HCT116 (cell line): ENCODE results near the gene FHL3. TPM values are rescaled to one million over a fixed set of nuclear protein-coding genes. Genes with fewer than 3 reads are reported as not detected.
A peak's percentile ranks its signal among the peaks of the same experiment; 100 is the strongest.

ENCODE experiments used
- ATAC-seq: fragments of 200-7000 bp; cut with Tn5 transposase; 2 replicates; pipeline ENCODE4 v1.9.1; 2020; ENCODE audit warnings: mild to moderate bottlenecking, moderate library complexity
- BruUV-seq: library from RNA; stranded (reverse); fragments of 400-500 nt; replicated peaks from 2 replicates; lab custom pipeline; 2021; lab: Mats Ljungman, UMichigan
- CTCF ChIA-PET: fragments of 300-600 bp; sonication (Branson Sonifier 250); formaldehyde crosslinking; loops from one replicate; lab custom pipeline; 2021; ENCODE audit warnings: antibody characterized with exemption; lab: Charles Lee
- POLR2A ChIA-PET: fragments of 300-600, 350-600 bp; sonication (Branson Sonifier 250); formaldehyde crosslinking; loops from one replicate; lab custom pipeline; 2021; ENCODE audit warnings: antibody characterized with exemption; lab: Charles Lee
- RAD21 ChIA-PET, 2 experiments: fragments of 300-600 bp; sonication (Branson Sonifier 250); formaldehyde crosslinking; loops; one replicate each; lab custom pipeline; 2023; ENCODE audit warnings: low total read pairs in 2 of 2; ENCODE audit not compliant: uncharacterized antibody in 2 of 2, unreplicated experiment in 2 of 2, low non-redundant PET in 1 of 2; lab: Charles Lee
- DNase-seq: peaks from one replicate; pipeline ENCODE4 v3.0.0-alpha.2; 2010; ENCODE audit warnings: low read depth, low spot score
- H2AFZ ChIP-seq: fragments of 200-600 bp; shearing (Covaris generic), sonication (generic); 2 replicates; pipeline ENCODE4 v1.6.1; 2017; ENCODE audit warnings: low read depth, mixed run types, mixed read lengths, antibody characterized with exemption, low read length; ENCODE audit not compliant: poor library complexity, severe bottlenecking
- H3K27ac ChIP-seq: 2 replicates; pipeline ENCODE4 v1.5.1; 2012; ENCODE audit warnings: low read depth, low read length
- H3K27me3 ChIP-seq: fragments of 200-600 bp; sonication (generic); 2 replicates; pipeline ENCODE4 v1.6.1; 2016; ENCODE audit warnings: mixed run types, low read length, mixed read lengths; ENCODE audit not compliant: insufficient read depth
- H3K36me3 ChIP-seq, 2 experiments: fragments of 200-500 bp in 1 of 2; fragments of 200-600 bp in 1 of 2; sonication (Bioruptor generic) in 1 of 2; sonication (generic) in 1 of 2; 2 replicates each; pipeline versions ENCODE4 v1.5.1 to v1.6.1; 2014 to 2016; ENCODE audit warnings: low read length in 2 of 2, inconsistent platforms in 1 of 2, mixed read lengths in 1 of 2, mixed run types in 1 of 2; ENCODE audit not compliant: insufficient read depth in 2 of 2, control insufficient read depth in 1 of 2
- H3K4me1 ChIP-seq, 2 experiments: fragments of 200-600 bp in 1 of 2; sonication (generic) in 1 of 2; 2 replicates each; pipeline versions ENCODE4 v1.5.1 to v1.6.1; 2012 to 2017; ENCODE audit warnings: low read length in 2 of 2, inconsistent platforms in 1 of 2, mild to moderate bottlenecking in 1 of 2, mixed read lengths in 1 of 2, mixed run types in 1 of 2, moderate library complexity in 1 of 2; ENCODE audit not compliant: insufficient read depth in 2 of 2, control insufficient read depth in 1 of 2
- H3K4me2 ChIP-seq: fragments of 200-600 bp; sonication (generic); 2 replicates; pipeline ENCODE4 v1.6.1; 2017; ENCODE audit warnings: mixed run types, low read length, mixed read lengths
- H3K4me3 ChIP-seq, 2 experiments: fragments of 200-600 bp in 1 of 2; sonication (generic) in 1 of 2; replicated peaks in 1 of 2; 2 replicates each; pipeline ENCODE4 v1.5.1; 2011 to 2016; ENCODE audit warnings: low read length in 2 of 2, control low read depth in 1 of 2, low read depth in 1 of 2, mild to moderate bottlenecking in 1 of 2, mixed read lengths in 1 of 2, mixed run types in 1 of 2
- H3K79me2 ChIP-seq: fragments of 200-600 bp; sonication (generic); 2 replicates; pipeline ENCODE4 v1.6.1; 2017; ENCODE audit warnings: mild to moderate bottlenecking, mixed run types, low read length, moderate library complexity, mixed read lengths; ENCODE audit not compliant: insufficient read depth
- H3K9ac ChIP-seq: fragments of 200-600 bp; sonication (generic); 2 replicates; pipeline ENCODE4 v1.6.1; 2016; ENCODE audit warnings: low read length, mixed read lengths
- H3K9me2 ChIP-seq: fragments of 200-600 bp; sonication (generic), shearing (Covaris generic); 2 replicates; pipeline ENCODE4 v1.6.1; 2017; ENCODE audit warnings: mixed run types, mild to moderate bottlenecking, moderate library complexity; ENCODE audit not compliant: insufficient read depth
- H3K9me3 ChIP-seq, 2 experiments: fragments of 200-500 bp in 1 of 2; fragments of 200-600 bp in 1 of 2; sonication (Bioruptor generic) in 1 of 2; sonication (generic) in 1 of 2; 2 replicates each; pipeline ENCODE4 v1.6.1; 2014 to 2017; ENCODE audit warnings: low read length in 2 of 2, mixed read lengths in 2 of 2, inconsistent platforms in 1 of 2, low read depth in 1 of 2, mild to moderate bottlenecking in 1 of 2, mixed run types in 1 of 2, moderate library complexity in 1 of 2; ENCODE audit not compliant: control insufficient read depth in 1 of 2, insufficient read depth in 1 of 2
- H4K20me1 ChIP-seq: fragments of 200-600 bp; sonication (generic), shearing (Covaris generic); 2 replicates; pipeline ENCODE4 v1.6.1; 2017; ENCODE audit warnings: mixed run types, mild to moderate bottlenecking, moderate library complexity; ENCODE audit not compliant: insufficient read depth
- CBX3 ChIP-seq: IDR thresholded peaks from 2 replicates; pipeline ENCODE4 v1.6.1; 2012; ENCODE audit warnings: low read depth
- CEBPB ChIP-seq: IDR thresholded peaks from 2 replicates; pipeline ENCODE4 v1.6.1; 2012; ENCODE audit warnings: low read depth
- POLR2AphosphoS5 ChIP-seq: IDR thresholded peaks from 2 replicates; pipeline ENCODE4 v1.6.1; 2011; ENCODE audit warnings: mild to moderate bottlenecking, low read depth, low read length, moderate library complexity
- RAD21 ChIP-seq: IDR thresholded peaks from 2 replicates; pipeline ENCODE4 v1.6.1; 2012; ENCODE audit warnings: low read depth, mild to moderate bottlenecking
- SRF ChIP-seq: IDR thresholded peaks from 2 replicates; pipeline ENCODE4 v1.6.1; 2012; ENCODE audit warnings: low read depth
- YY1 ChIP-seq: IDR thresholded peaks from 2 replicates; pipeline ENCODE4 v1.6.1; 2011; ENCODE audit warnings: low read length, low read depth, moderate library complexity, mild to moderate bottlenecking; ENCODE audit not compliant: insufficient replicate concordance; ENCODE audit errors: extremely low read depth
- intact Hi-C: fragments of 100-400 bp; cut with micrococcal nuclease; formaldehyde crosslinking; loops from 2 replicates; pipeline ENCODE4 v1.10.0; 2022
- total RNA-seq: library from RNA; stranded (reverse); gene quantifications from one replicate; pipeline ENCODE4 v1.2.1, GENCODE V29; 2021; ENCODE audit not compliant: unreplicated experiment

The FHL3 gene
- total RNA-seq, 1 experiment from 2014 or later, result 22.5 TPM

DNA sequence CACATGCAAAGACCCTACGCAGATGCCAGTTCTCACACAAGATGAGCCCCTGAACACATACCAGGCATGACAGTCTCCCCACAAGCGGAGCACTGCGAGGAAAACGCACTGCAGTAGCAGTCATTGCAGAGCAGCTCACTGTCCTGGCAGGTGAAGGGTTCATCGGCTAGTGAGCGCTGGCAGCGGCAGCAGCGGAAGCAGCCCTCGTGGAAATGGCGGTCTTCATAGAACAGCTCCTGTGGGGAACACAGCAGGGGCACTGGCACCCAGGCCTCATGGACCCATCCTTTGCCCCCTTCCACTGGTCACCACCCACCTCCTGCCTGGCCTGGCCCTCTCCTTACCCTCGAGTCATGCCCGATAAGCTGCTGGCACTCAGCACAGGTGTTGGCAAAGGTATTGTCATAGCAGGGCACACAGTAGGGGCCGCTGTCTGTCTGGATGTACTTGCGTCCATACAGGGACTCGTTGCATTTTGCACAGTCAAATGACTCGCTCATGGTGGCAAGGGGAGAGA, 6.3 kb downstream of the FHL3 start:
- CTCF ChIA-PET, result no interaction called here
- intact Hi-C loops, result no loop called here

DNA sequence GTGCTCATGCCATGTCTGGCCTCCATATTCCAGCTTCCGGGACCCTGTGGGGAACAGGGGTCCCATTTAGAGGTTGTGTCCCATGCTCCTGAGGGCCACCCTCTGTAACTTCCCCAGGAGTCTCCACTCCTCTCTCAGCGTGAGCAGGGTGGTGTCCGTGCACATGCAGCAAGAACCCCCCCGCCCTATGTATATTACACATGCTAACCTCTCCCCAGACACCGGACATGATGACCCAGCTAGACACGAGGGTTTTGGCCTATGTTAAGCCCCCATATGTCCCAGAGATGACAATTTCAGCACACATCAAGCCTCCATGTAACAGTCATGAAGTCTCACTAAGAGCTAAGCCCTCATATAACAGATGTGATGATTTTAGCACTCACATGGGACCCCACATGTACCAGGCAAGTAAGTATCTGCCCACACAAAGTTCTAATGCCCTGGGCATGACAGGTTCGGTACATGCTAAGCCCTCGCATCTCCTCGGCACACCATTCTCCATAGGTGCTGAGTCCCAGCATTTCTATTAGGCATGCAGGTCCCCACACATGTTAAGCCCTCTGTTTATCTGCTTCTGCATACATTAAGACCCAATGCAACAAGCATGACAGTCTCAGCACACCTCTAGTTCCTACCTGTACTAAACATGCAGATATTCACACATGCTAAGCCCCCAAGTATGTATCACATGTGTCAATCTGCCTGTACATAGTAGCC, 7.1 kb downstream of the FHL3 start:
- no peak overlapping the region for H2AFZ ChIP-seq
- intact Hi-C loops, result no loop called here
- no peaks in the 10 kb centered on the region for H3K9me2 ChIP-seq
- no peak overlapping the region for H3K4me3 ChIP-seq
- CTCF ChIA-PET, result no interaction called here
- peaks cover 37% of the 10 kb centered on the region for H3K79me2 ChIP-seq
- TF ChIP-seq RAD21 (no peak), YY1 (no peak), CBX3 (no peak), POLR2AphosphoS5 (no peak)
- H3K27me3 ChIP-seq, result no peaks in the 10 kb centered on the region
- no TSS peak for BruUV-seq
- no peak overlapping the region; the same call in 1 of the 2 replicates for H3K27ac ChIP-seq
- ATAC-seq (no peak), DNase-seq (no peak)
- H3K4me2 ChIP-seq, result no peak overlapping the region
- no peaks in the 10 kb centered on the region for H3K9me3 ChIP-seq
- peaks cover 16 to 18% of the 10 kb centered on the region in 2 experiments; a peak in 3 of 4 replicates for H3K36me3 ChIP-seq
- no peaks in the 10 kb centered on the region for H4K20me1 ChIP-seq
- no peak overlapping the region for H3K9ac ChIP-seq
- H3K4me1 ChIP-seq, result peaks cover 33 to 46% of the 10 kb centered on the region in 2 experiments
- POLR2A ChIA-PET, result no interaction called here
- RAD21 ChIA-PET, result no interaction called here

More for the DNA sequence above, 6.3 kb downstream of the FHL3 start:
- no peaks in the 10 kb centered on the region for H4K20me1 ChIP-seq
- H3K9ac ChIP-seq, result peak overlapping the region; percentile 60
- H3K9me2 ChIP-seq, result no peaks in the 10 kb centered on the region
- H2AFZ ChIP-seq, result no peak overlapping the region
- ATAC-seq (no peak), DNase-seq (no peak)
- no peaks in the 10 kb centered on the region for H3K27me3 ChIP-seq
- no peaks in the 10 kb centered on the region for H3K9me3 ChIP-seq
- peak overlapping the region; percentile 83 for H3K27ac ChIP-seq
- peaks cover 16 to 18% of the 10 kb centered on the region in 2 experiments; a peak in 3 of 4 replicates for H3K36me3 ChIP-seq
- BruUV-seq, result no TSS peak
- peaks cover 39 to 53% of the 10 kb centered on the region in 2 experiments for H3K4me1 ChIP-seq
- peaks cover 44% of the 10 kb centered on the region for H3K79me2 ChIP-seq
- peak overlapping the region in 1 of 2 experiments; percentile 45; a peak in 2 of 4 replicates for H3K4me3 ChIP-seq
- no peak for TF ChIP-seq CEBPB
- no peak for TF ChIP-seq SRF
- peak overlapping the region; percentile 87 for H3K4me2 ChIP-seq
- POLR2A ChIA-PET, result no interaction called here
- RAD21 ChIA-PET, result no interaction called here
